ENCODE measurements around the gene DDI2. TPM values are rescaled to one million over a fixed set of nuclear protein-coding genes. Genes with fewer than 3 reads are reported as not detected.

Gene DDI2
- total and polyA plus RNA-seq, 5 donors from 2014 or later = 3.2 to 61.2 (median 6.8) TPM

DNA sequence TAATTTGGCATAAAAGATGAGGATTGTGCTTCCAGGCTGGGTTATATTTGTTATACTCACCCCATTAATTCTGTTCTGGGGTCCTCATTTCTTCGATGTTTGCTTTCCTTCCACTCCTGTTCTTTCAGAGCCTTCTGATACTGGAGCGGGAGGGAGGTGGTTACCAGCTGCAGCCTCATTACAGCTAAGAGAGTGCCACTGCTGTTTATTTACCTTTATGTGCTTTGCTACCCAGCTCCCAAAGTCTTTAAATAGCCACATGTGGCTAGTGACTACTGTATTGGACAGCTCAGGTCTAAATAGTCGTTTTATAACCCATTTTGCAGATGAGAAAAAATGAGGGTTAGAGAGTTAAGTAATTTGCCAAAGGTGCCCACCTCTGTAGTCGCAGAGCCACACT, 92.0 kb downstream of the DDI2 start:
- no peaks in the 10 kb centered on the region for H3K27me3 ChIP-seq (ENCODE audit: control insufficient read depth, insufficient read depth, low read length)
- Mint-ChIP-seq H3K9me3 (peaks cover 0 to 1% (median 0%) of the 10 kb centered on the region in 7 donors), H3K4me3 (no peak overlapping the region), H3K27ac (no peak overlapping the region), H3K4me1 (peaks cover 0 to 29% (median 5%) of the 10 kb centered on the region in 4 donors), H3K36me3 (peaks cover 9% of the 10 kb centered on the region), H3K27me3 (no peaks in the 10 kb centered on the region)
- H3K27ac ChIP-seq (ENCODE audit: insufficient read depth, low read length, poor library complexity, severe bottlenecking) = no peak overlapping the region
- peaks cover 3% of the 10 kb centered on the region for H3K36me3 ChIP-seq (ENCODE audit: control insufficient read depth, insufficient read depth, low read length)
- H3K9me3 ChIP-seq (ENCODE audit: control insufficient read depth in 2 of 2, low read length in 2 of 2) = no peaks in the 10 kb centered on the region
- no peaks in the 10 kb centered on the region for H3K4me1 ChIP-seq (ENCODE audit: control insufficient read depth, insufficient read depth, low read length, poor library complexity, severe bottlenecking)
- ATAC-seq (ENCODE audit: low read depth in 2 of 2) = no peak
- no peak overlapping the region for H3K4me3 ChIP-seq (ENCODE audit: low read depth, low read length)
- no peak for DNase-seq

DNA sequence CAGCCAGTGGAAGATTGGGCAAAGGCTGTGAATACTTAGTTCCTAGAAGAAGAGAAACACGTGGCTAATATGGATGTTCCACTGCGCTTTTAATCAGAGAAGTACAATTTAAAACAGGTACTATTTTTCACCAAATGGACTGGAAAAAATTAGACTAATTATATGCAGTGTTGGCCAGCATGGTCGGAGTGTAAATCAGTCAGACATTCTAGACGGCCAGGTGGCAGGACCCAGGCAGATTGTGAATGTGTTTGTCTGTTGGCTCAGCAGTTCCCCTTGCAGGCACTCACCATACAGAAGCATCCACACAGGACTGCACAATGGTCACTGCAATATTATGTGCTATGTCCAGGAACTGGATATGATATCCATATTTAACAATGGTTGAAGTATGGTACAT, 94.9 kb downstream of the DDI2 start:
- H3K36me3 ChIP-seq (ENCODE audit: control insufficient read depth, insufficient read depth, low read length) = peaks cover 21% of the 10 kb centered on the region
- ATAC-seq (ENCODE audit: low read depth in 2 of 2) (no peak), DNase-seq (no peak)
- no peak overlapping the region for H3K27ac ChIP-seq (ENCODE audit: insufficient read depth, low read length, poor library complexity, severe bottlenecking)
- H3K27ac Mint-ChIP-seq = peak overlapping the region in 1 of 3 donors; percentile 15
- peaks cover 5% of the 10 kb centered on the region for H3K36me3 Mint-ChIP-seq
- no peaks in the 10 kb centered on the region for H3K9me3 ChIP-seq (ENCODE audit: control insufficient read depth in 2 of 2, low read length in 2 of 2)
- peaks cover 0 to 14% (median 2%) of the 10 kb centered on the region in 4 donors for H3K4me1 Mint-ChIP-seq
- H3K9me3 Mint-ChIP-seq = peaks cover 0 to 1% (median 0%) of the 10 kb centered on the region in 7 donors
- no peaks in the 10 kb centered on the region for H3K27me3 ChIP-seq (ENCODE audit: control insufficient read depth, insufficient read depth, low read length)
- no peak overlapping the region for H3K4me3 ChIP-seq (ENCODE audit: low read depth, low read length)
- no peaks in the 10 kb centered on the region for H3K27me3 Mint-ChIP-seq
- H3K4me1 ChIP-seq (ENCODE audit: control insufficient read depth, insufficient read depth, low read length, poor library complexity, severe bottlenecking) = no peaks in the 10 kb centered on the region
- H3K4me3 Mint-ChIP-seq = no peak overlapping the region

DNA sequence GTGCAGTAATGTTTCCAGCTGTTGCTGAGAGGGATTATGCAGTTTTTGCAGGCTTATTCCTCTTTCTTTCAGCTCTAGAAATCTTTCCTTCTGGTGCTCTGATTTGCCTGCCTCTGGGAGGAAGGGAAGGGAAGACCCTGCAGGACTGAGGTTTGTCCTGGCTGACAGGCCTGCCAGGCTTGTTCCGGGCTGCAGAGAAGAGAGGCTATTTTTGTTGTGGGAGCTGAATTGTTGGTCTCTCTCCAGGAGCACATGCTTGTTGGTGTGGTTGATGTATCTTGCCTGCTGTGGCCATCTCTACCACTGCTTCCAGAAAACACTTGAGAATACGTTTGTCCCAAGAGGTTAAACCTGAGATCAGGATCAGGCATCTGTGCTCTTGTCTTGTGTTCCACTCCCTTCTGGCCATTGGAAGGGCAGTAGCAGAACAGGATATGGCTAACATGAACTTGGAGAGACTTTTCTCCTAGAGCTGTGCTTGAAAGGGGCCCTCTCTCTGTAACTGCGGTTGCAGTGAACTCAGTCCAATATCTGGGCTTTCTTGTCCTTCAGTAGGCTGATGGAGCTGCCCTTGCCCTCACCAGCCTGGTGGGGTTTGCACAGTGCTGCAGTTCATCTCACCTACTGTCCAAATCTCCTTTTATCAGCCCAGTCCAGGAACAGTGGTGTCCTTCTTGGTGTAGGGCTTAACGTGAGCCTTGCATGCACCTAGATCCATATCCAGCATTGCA, 97.3 kb downstream of the DDI2 start:
- H3K36me3 Mint-ChIP-seq = peaks cover 6% of the 10 kb centered on the region
- H3K27ac Mint-ChIP-seq = peak overlapping the region in 2 of 3 donors; percentile 11 to 41
- no peaks in the 10 kb centered on the region for H3K27me3 Mint-ChIP-seq
- ATAC-seq (ENCODE audit: low read depth in 2 of 2) (no peak), DNase-seq (no peak)
- no peaks in the 10 kb centered on the region for H3K4me1 ChIP-seq (ENCODE audit: control insufficient read depth, insufficient read depth, low read length, poor library complexity, severe bottlenecking)
- H3K36me3 ChIP-seq (ENCODE audit: control insufficient read depth, insufficient read depth, low read length) = peaks cover 44% of the 10 kb centered on the region
- H3K9me3 ChIP-seq (ENCODE audit: control insufficient read depth in 2 of 2, low read length in 2 of 2) = no peaks in the 10 kb centered on the region
- H3K27ac ChIP-seq (ENCODE audit: insufficient read depth, low read length, poor library complexity, severe bottlenecking) = no peak overlapping the region
- peaks cover 0 to 13% (median 1%) of the 10 kb centered on the region in 4 donors for H3K4me1 Mint-ChIP-seq
- peaks cover 0 to 1% (median 0%) of the 10 kb centered on the region in 7 donors for H3K9me3 Mint-ChIP-seq
- no peaks in the 10 kb centered on the region for H3K27me3 ChIP-seq (ENCODE audit: control insufficient read depth, insufficient read depth, low read length)
- H3K4me3 Mint-ChIP-seq = no peak overlapping the region
- H3K4me3 ChIP-seq (ENCODE audit: low read depth, low read length) = no peak overlapping the region

DNA sequence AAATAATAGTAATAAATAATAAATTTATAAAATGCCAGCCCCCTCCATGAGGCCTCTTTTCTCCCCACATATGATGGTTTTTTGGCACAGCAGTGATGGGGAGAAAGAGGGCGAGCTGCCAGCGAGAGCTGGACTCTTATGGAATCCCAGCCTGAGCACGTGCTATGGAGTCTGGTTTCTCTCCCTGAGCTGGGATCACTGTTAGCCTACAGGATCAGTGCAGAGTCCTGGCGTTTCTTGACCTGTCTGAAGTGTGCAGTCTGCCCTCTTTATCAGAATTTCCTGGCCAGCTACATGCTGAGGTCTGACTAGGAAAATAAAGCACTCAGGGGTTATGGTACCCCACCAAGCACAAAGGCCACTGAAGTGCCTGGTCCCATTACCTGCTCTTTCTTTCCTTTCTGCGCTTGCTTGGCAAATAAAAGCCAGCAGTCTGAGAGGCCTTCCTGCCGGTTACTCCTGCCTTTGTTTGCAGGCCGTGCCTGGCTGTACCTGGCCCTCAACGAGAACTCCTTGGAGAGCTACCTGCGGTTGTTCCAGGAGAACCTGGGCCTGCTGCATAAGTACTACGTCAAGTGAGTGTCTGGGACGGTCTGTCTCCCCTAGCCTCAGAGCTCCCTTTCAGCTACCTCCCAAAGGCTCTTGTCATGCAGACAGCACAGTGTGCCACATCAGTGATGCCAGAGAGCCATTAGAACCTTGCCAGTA, 100.3 kb downstream of the DDI2 start:
- peaks cover 15% of the 10 kb centered on the region for H3K36me3 Mint-ChIP-seq
- H3K27me3 Mint-ChIP-seq = no peaks in the 10 kb centered on the region
- DNase-seq = no peak
- Histone ChIP-seq H3K27me3 (ENCODE audit: control insufficient read depth, insufficient read depth, low read length) (no peaks in the 10 kb centered on the region), H3K4me1 (ENCODE audit: control insufficient read depth, insufficient read depth, low read length, poor library complexity, severe bottlenecking) (no peaks in the 10 kb centered on the region), H3K27ac (ENCODE audit: insufficient read depth, low read length, poor library complexity, severe bottlenecking) (no peak overlapping the region), H3K4me3 (ENCODE audit: low read depth, low read length) (no peak overlapping the region), H3K36me3 (ENCODE audit: control insufficient read depth, insufficient read depth, low read length) (peaks cover 66% of the 10 kb centered on the region), H3K9me3 (ENCODE audit: control insufficient read depth in 2 of 2, low read length in 2 of 2) (no peaks in the 10 kb centered on the region)
- H3K4me1 Mint-ChIP-seq = peaks cover 0 to 4% (median 0%) of the 10 kb centered on the region in 4 donors
- no peak overlapping the region for H3K4me3 Mint-ChIP-seq
- no peak overlapping the region for H3K27ac Mint-ChIP-seq
- no peaks in the 10 kb centered on the region for H3K9me3 Mint-ChIP-seq
- no peak for ATAC-seq (ENCODE audit: low read depth in 2 of 2)

DNA sequence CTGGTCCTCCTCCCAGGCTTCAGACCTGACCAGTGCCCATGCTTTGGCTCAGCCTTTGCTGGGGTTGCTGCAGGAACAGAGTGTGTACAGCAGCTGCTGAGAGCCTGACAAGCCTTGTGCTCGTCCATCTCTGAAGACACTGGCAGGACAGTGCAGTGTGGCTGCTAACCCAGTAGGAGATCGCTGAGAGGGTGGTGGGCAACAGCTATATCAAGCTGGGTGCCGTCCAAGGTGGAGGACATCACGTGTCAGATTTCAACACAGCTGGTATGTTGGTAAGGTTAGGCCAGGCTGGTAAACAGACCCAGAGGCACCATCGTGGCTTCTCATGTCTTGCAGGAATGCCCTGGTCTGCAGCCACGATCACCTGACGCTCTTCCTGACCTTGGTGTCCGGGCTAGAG, 100.9 kb downstream of the DDI2 start:
- Mint-ChIP-seq H3K4me1 (peaks cover 0 to 4% (median 0%) of the 10 kb centered on the region in 4 donors), H3K36me3 (peaks cover 15% of the 10 kb centered on the region), H3K27ac (no peak overlapping the region), H3K27me3 (no peaks in the 10 kb centered on the region), H3K4me3 (no peak overlapping the region), H3K9me3 (no peaks in the 10 kb centered on the region)
- no peaks in the 10 kb centered on the region for H3K9me3 ChIP-seq (ENCODE audit: control insufficient read depth in 2 of 2, low read length in 2 of 2)
- no peaks in the 10 kb centered on the region for H3K27me3 ChIP-seq (ENCODE audit: control insufficient read depth, insufficient read depth, low read length)
- H3K4me1 ChIP-seq (ENCODE audit: control insufficient read depth, insufficient read depth, low read length, poor library complexity, severe bottlenecking) = no peaks in the 10 kb centered on the region
- H3K36me3 ChIP-seq (ENCODE audit: control insufficient read depth, insufficient read depth, low read length) = peaks cover 66% of the 10 kb centered on the region
- ATAC-seq (ENCODE audit: low read depth in 2 of 2) (no peak), DNase-seq (no peak)
- H3K27ac ChIP-seq (ENCODE audit: insufficient read depth, low read length, poor library complexity, severe bottlenecking) = no peak overlapping the region
- H3K4me3 ChIP-seq (ENCODE audit: low read depth, low read length) = no peak overlapping the region

Other genes starting within 250 kb of the DDI2 start
- 93.6 TPM for gene EFHD2, start 207.6 kb upstream of the DDI2 start, total RNA-seq
- 10 to 100 TPM; 45.3 to 77.4 (median 61.3) TPM for gene EFHD2, start 207.6 kb upstream of the DDI2 start, polyA plus RNA-seq
- 1.4 TPM for gene CTRC, start 179.0 kb upstream of the DDI2 start, total RNA-seq
- not detected for gene CTRC, start 179.0 kb upstream of the DDI2 start, polyA plus RNA-seq
- gene CELA2A, start 160.7 kb upstream of the DDI2 start, total RNA-seq = not detected
- gene CELA2A, start 160.7 kb upstream of the DDI2 start, polyA plus RNA-seq = not detected
- not detected for gene CELA2B, start 141.4 kb upstream of the DDI2 start, total RNA-seq
- gene CELA2B, start 141.4 kb upstream of the DDI2 start, polyA plus RNA-seq = not detected
- gene CASP9, start 93.2 kb upstream of the DDI2 start, total RNA-seq = 7.8 TPM
- 10 to 100 TPM in 2 of 4 donors, 1 to 10 TPM in 2; 5.8 to 11.7 (median 8.3) TPM for gene CASP9, start 93.2 kb upstream of the DDI2 start, polyA plus RNA-seq
- gene DNAJC16, start 90.6 kb upstream of the DDI2 start, total RNA-seq = 17.0 TPM
- 10 to 100 TPM in 1 of 4 donors, 1 to 10 TPM in 3; 6.5 to 12.4 (median 7.7) TPM for gene DNAJC16, start 90.6 kb upstream of the DDI2 start, polyA plus RNA-seq
- 8.9 TPM for gene AGMAT, start 32.4 kb upstream of the DDI2 start, total RNA-seq
- 10 to 100 TPM in 3 of 4 donors, 1 to 10 TPM in 1; 9.1 to 12.7 (median 11.6) TPM for gene AGMAT, start 32.4 kb upstream of the DDI2 start, polyA plus RNA-seq
- 71.8 TPM for gene PLEKHM2, start 66.9 kb downstream of the DDI2 start, total RNA-seq
- gene PLEKHM2, start 66.9 kb downstream of the DDI2 start, polyA plus RNA-seq = 1 to 10 TPM; 3.2 to 5.0 (median 3.7) TPM
- gene SLC25A34, start 118.8 kb downstream of the DDI2 start, total RNA-seq = 1.8 TPM
- gene SLC25A34, start 118.8 kb downstream of the DDI2 start, polyA plus RNA-seq = not detected
- not detected for gene TMEM82, start 125.0 kb downstream of the DDI2 start, total RNA-seq
- not detected for gene TMEM82, start 125.0 kb downstream of the DDI2 start, polyA plus RNA-seq
- not detected for gene FBLIM1, start 141.3 kb downstream of the DDI2 start, total RNA-seq
- under 1 TPM in 1 of 4 donors, not detected in 3; 0.06 TPM for gene FBLIM1, start 141.3 kb downstream of the DDI2 start, polyA plus RNA-seq
- gene UQCRHL, start 190.2 kb downstream of the DDI2 start, total RNA-seq = 0.59 TPM
- 1 to 10 TPM in 3 of 4 donors, under 1 TPM in 1; 0.94 to 1.7 (median 1.1) TPM for gene UQCRHL, start 190.2 kb downstream of the DDI2 start, polyA plus RNA-seq
- 92.4 TPM for gene SPEN, start 230.2 kb downstream of the DDI2 start, total RNA-seq
- 1 to 10 TPM; 7.4 to 9.0 (median 7.9) TPM for gene SPEN, start 230.2 kb downstream of the DDI2 start, polyA plus RNA-seq